NOMO-1 (cell line): ENCODE data around the gene PDX1.
A peak's percentile ranks its signal among the peaks of the same experiment; 100 is the strongest.

Source experiments
- DNase-seq, 2 experiments: peaks; one replicate each; lab custom pipeline; 2025; ENCODE audit not compliant: unreplicated experiment in 2 of 2; lab: John Stamatoyannopoulos, UW

PDX1 gene

GRCh38 chr13:27919934-27920676 is at the start of gene PDX1:
TSS of gene PDX1 (plus strand) at chr13:27920000. CDS start at chr13:27920139, 139 bp downstream.
- DNase-seq, result peak in 1 of 2 experiments; percentile 20

GRCh38 chr13:27878274-27878673 is 41.5 kb upstream of the PDX1 start:
- DNase-seq, result no peak

- DNase-seq, result no peak
These were observed 30.3 kb upstream of the PDX1 start for GRCh38 chr13:27889471-27889870.

DNA sequence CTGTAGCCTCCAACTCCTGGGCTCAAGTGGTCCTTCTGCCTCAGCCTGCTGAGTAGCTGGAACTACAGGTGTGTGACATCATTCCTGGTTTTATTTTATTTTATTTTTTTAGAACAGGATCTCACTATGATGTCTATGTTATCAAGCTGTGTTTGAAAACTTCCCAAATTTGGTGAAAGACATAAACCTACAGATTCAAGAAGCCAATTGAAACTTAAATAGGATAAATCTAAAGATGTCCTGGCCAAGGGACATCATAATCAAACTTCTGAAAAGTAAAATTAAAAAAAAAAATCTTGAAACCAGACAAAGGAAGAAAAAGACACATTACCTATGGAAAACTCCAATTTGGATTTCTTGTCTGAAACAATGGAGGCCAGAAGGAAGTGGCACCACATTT is 23.1 kb upstream of the PDX1 start:
- DNase-seq, result no peak

DNA sequence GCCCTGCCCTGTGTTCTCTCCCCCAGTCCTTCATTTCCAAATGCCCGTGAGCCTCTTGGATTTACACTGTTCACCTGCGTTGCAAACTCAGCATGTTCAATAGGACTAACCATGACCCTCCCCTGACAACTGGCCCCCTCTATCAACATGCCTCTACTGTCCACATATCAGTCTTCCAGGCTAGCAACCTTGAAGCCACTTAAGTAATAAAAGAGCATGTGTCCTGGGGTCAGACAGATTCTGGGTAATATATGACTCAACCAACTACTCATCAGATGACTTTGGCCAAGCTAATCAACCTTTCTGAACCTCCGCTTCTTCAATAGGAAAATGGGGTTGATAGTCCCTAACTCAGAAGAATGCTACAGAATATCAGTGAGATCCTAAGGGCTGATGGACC is 15.1 kb upstream of the PDX1 start:
- DNase-seq, result no peak

GRCh38 chr13:27905650-27906049 is 14.2 kb upstream of the PDX1 start:
- DNase-seq, result no peak

- DNase-seq, result no peak
These were observed 12.5 kb upstream of the PDX1 start for GRCh38 chr13:27907121-27907787.

GRCh38 chr13:27909378-27909777 is 10.4 kb upstream of the PDX1 start:
- no peak for DNase-seq

DNA sequence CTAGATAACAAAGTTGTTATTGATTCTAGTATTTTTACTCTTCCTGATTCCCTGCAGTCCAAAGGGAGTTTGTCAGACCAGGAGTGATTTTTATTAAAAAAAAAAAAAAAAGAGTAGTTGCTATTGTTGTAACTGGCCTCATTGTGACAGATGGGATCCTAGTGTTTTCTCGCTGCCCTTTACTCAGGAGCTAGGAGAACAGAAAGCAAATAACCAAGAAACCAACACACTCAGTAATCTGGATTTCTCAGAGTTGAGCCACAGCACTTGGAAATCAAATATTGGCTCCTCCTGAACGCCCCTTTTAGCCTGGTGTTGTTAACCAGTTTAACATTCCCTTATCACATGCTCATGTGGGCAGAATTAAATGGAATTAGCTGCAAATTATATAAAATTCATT is 8.3 kb upstream of the PDX1 start:
- no peak for DNase-seq

DNA sequence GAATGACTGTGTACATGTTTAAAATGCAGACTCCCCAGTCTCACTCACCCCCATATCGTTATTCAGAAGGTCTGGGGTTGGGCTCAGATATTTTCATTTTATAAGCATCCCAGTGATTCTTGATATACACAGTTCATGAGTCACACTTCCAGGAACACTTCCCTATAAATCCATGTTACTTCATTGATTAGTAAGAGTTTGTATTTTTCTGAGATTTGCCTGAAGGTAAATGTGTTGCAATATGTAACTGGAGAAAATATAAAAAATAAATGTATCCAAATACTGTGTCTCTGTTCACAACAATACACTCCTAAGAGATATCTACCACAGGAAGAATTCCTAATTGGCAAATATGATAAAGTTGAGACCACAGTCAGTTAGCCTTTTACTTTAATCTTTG is 6.6 kb upstream of the PDX1 start:
- no peak for DNase-seq

GRCh38 chr13:27915301-27916207 is 4.2 kb upstream of the PDX1 start:
- DNase-seq, result no peak

DNA sequence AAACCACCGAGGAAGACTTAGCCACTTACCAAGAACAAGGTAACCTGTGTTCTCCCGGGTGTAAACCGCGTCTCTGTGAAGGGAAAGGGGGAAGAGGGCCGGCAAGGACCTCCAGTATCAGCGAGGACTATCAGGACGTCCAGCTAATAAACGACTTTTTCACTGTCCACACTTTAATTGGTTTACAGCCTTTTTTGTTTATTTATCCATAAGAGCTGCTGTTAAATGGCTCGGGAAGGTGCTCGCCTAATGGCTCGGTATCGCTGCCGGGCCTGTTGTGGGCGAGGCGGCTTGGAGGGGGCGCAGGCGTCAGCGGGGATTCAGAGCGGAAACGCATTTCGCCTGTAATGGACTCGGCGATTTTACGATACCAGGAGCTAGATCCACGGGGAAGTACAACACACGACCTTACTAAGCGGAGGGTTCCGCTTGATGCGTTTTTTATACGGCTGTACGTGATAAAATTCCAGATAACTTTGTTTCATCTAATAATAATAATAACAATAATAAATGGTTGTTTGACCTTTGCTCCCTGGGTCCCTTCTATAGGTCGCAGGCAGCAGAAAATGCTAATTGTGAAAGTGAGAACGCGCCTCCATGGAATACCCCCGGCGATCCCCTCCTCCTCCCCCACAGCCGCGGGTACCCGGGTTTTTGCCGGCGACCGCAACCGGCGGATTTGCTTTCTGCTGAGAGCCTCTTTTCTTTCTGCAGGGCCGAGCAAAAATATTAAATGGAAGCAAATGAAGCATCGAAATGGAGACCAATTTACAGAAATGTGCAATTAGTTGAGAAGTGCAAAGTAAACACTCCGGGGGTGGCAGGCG is 2.5 kb upstream of the PDX1 start:
- DNase-seq, result no peak

- no peak for DNase-seq
These were observed 1.5 kb upstream of the PDX1 start for GRCh38 chr13:27918041-27918917.

GRCh38 chr13:27918918-27919658 is 712 bp upstream of the PDX1 start:
- DNase-seq, result no peak

GRCh38 chr13:27919659-27919933 is 204 bp upstream of the PDX1 start:
- DNase-seq, result peak in 1 of 2 experiments; percentile 18

DNA sequence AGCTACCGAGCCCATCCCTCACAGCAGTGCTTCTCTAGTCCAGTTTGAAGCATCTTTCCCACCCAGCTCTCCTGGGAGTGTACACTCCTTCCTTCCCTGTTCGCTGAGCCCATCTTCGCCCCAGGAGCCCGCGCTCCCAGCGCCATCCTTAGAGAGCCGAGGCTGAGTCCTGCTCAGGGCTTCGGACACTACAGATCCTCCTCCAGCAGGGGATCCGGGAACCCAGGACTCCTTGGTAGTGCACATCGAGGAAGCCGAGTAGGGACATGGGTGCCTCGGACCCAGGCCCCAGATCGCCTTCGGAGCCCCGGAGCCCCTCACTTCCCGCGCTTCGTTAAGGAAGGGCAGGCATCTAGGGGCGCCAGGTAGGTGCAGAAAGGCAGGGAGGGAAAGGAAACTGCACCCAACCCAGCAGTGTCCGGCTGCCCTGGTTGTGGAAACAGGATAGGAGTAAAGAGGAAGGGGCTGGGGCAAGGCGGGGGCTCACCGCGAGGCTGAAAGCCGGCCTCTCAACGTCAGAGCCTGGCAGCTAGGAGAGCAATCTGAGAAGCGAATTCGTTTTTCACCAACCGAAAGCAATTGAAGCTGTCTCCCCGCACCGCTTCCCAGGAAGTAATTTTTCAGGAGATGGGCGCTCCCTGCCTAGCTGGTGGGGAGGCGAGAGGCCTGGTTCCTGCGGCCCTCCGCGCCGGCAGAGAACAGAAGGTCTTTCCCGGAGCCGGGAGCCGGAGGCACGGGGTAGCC is 1.0 kb downstream of the PDX1 start:
- peak; percentile 38 to 47 for DNase-seq

DNA sequence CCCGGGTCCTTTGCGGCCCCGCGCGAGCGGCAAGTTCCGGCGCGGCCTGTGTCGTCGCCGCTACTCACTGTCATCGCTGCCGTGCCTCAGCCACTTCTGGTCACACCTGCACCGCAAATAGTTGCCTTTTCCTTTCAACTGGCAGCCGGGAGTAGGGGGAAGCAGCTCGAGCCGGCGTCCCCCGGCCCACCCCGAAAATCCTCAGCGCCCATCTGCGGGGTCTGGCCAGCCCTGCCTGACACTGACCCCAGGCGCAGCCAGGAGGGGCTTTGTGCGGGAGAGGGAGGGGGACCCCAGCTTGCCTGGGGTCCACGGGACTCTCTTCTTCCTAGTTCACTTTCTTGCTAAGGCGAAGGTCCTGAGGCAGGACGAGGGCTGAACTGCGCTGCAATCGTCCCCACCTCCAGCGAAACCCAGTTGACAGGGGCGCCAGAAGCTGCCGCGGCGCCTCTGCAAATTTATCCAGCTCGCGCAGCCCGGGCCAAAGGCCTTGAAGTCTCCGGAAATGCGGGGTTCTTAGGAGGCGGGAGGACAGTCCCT is 1.7 kb downstream of the PDX1 start:
- DNase-seq, result no peak
